GM23338 (cell line): ENCODE results near the gene ASB1.

Experiments
- CREB1 ChIP-seq: fragments of 250-450 bp; sonication (Bioruptor Pico); IDR thresholded peaks from 2 replicates; pipeline ENCODE4 v1.5.0; 2020; ENCODE audit warnings: low read depth, mild to moderate bottlenecking, moderate library complexity
- CTCF ChIP-seq, 2 experiments: fragments of 200-600 bp in 1 of 2; sonication (generic) in 1 of 2; conservative IDR thresholded peaks; 2 replicates each; pipeline versions ENCODE4 v1.5.1 to v1.6.1; 2016 to 2017; ENCODE audit warnings: antibody characterized with exemption in 2 of 2, low read depth in 2 of 2, mild to moderate bottlenecking in 2 of 2, moderate library complexity in 1 of 2
- ETS1 ChIP-seq: IDR thresholded peaks from 2 replicates; pipeline ENCODE4 v1.6.1; 2016; ENCODE audit warnings: antibody characterized with exemption
- EZH2 ChIP-seq: fragments of 200-600 bp; sonication (generic); IDR thresholded peaks from one replicate; pipeline ENCODE4 v1.8.0; 2017; ENCODE audit warnings: antibody characterized with exemption, mild to moderate bottlenecking, low read depth; ENCODE audit not compliant: unreplicated experiment
- EZH2phosphoT487 ChIP-seq: fragments of 200-600 bp; sonication (generic); IDR thresholded peaks from one replicate; pipeline ENCODE4 v1.8.1; 2018; ENCODE audit warnings: antibody characterized with exemption; ENCODE audit not compliant: unreplicated experiment
- JUNB ChIP-seq: IDR thresholded peaks from one replicate; pipeline ENCODE4 v1.6.1; 2016; ENCODE audit warnings: antibody characterized with exemption; ENCODE audit not compliant: unreplicated experiment
- NANOG ChIP-seq: IDR thresholded peaks from 2 replicates; pipeline ENCODE4 v1.6.1; 2016; ENCODE audit warnings: antibody characterized with exemption, borderline replicate concordance
- POLR2AphosphoS5 ChIP-seq: IDR thresholded peaks from 2 replicates; pipeline ENCODE4 v1.6.1; 2016; ENCODE audit warnings: antibody characterized with exemption, low read depth
- TF ChIP-seq, protein P1 (sequence below): IDR thresholded peaks from one replicate; pipeline ENCODE4 v1.6.1; 2018; ENCODE audit warnings: antibody characterized with exemption; ENCODE audit not compliant: unreplicated experiment

DNA sequence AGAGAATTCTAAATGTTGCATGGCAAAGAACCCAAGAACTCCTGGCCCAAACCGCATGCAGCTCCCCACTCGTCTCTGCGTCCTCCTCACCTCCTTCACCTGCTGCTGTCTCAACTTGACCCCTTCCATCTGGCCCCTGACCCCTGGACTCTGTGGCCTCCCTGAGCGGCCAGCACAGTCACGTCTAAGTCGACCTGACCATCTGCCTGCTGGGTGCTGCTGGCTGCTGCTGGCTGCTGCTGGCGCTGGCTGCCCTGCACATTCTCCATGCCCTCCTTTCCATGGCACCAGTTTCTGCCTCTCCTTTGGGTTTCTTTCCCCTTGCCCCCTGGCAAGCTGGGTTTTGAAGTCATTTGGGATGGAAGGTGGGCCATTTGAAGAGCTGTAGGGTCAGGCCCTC lies 30.1 kb upstream of the ASB1 start:
- TF ChIP-seq POLR2AphosphoS5, result no peak
- no peak for TF ChIP-seq CTCF (conservative IDR thresholded peaks at IDR 0.05; ENCODE audit: low read depth in 2 of 2)
- TF ChIP-seq EZH2phosphoT487, result no peak
- TF ChIP-seq, protein P1, sequence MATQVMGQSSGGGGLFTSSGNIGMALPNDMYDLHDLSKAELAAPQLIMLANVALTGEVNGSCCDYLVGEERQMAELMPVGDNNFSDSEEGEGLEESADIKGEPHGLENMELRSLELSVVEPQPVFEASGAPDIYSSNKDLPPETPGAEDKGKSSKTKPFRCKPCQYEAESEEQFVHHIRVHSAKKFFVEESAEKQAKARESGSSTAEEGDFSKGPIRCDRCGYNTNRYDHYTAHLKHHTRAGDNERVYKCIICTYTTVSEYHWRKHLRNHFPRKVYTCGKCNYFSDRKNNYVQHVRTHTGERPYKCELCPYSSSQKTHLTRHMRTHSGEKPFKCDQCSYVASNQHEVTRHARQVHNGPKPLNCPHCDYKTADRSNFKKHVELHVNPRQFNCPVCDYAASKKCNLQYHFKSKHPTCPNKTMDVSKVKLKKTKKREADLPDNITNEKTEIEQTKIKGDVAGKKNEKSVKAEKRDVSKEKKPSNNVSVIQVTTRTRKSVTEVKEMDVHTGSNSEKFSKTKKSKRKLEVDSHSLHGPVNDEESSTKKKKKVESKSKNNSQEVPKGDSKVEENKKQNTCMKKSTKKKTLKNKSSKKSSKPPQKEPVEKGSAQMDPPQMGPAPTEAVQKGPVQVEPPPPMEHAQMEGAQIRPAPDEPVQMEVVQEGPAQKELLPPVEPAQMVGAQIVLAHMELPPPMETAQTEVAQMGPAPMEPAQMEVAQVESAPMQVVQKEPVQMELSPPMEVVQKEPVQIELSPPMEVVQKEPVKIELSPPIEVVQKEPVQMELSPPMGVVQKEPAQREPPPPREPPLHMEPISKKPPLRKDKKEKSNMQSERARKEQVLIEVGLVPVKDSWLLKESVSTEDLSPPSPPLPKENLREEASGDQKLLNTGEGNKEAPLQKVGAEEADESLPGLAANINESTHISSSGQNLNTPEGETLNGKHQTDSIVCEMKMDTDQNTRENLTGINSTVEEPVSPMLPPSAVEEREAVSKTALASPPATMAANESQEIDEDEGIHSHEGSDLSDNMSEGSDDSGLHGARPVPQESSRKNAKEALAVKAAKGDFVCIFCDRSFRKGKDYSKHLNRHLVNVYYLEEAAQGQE, result no peak
- TF ChIP-seq EZH2, result no peak
- TF ChIP-seq ETS1, result no peak
- no peak for TF ChIP-seq JUNB
- no peak for TF ChIP-seq CREB1
- TF ChIP-seq NANOG, result no peak
